Measurements from ENCODE around the gene RAB7A.

GRCh38 chr3:128853826-128854225 lies 127.8 kb downstream of the RAB7A start:
- TF ChIP-seq, protein P1, sequence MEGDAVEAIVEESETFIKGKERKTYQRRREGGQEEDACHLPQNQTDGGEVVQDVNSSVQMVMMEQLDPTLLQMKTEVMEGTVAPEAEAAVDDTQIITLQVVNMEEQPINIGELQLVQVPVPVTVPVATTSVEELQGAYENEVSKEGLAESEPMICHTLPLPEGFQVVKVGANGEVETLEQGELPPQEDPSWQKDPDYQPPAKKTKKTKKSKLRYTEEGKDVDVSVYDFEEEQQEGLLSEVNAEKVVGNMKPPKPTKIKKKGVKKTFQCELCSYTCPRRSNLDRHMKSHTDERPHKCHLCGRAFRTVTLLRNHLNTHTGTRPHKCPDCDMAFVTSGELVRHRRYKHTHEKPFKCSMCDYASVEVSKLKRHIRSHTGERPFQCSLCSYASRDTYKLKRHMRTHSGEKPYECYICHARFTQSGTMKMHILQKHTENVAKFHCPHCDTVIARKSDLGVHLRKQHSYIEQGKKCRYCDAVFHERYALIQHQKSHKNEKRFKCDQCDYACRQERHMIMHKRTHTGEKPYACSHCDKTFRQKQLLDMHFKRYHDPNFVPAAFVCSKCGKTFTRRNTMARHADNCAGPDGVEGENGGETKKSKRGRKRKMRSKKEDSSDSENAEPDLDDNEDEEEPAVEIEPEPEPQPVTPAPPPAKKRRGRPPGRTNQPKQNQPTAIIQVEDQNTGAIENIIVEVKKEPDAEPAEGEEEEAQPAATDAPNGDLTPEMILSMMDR (IDR thresholded peaks at IDR 0.05; ENCODE audit: insufficient read depth, low read length, poor library complexity, severe bottlenecking): no peak
- no peak for TF ChIP-seq EZH2phosphoT487 (conservative IDR thresholded peaks at IDR 0.05; ENCODE audit: low read length)

Data from SU-DHL-6 (cell line).